Measurements from ENCODE around the gene NLRP8. TPM values are rescaled to one million over a fixed set of nuclear protein-coding genes. Genes with fewer than 3 reads are reported as not detected.

NLRP8 gene
- total RNA-seq, result not detected

DNA sequence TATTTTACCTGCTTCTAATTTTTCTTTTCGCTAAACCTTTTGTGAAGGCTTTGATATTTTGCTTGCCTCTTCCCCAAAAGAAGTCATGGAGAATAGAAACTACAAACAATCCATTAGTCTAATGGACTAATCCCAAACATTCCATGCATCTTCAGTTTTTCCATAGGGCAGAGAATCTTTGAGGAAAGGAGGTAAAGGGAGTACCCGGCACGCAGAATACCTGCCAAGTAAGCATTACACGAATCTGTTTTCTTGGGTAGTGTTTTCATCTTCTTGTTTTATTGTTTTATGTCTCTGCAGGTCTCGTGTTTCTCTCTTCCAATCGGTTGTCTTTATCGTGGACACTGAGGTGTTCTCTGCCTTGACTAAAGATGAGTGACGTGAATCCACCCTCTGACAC lies at the start of gene NLRP8:
TSS of gene NLRP8 (plus strand) at position 301 of the 400 bp plus-strand sequence.
- TF ChIP-seq, protein P1, sequence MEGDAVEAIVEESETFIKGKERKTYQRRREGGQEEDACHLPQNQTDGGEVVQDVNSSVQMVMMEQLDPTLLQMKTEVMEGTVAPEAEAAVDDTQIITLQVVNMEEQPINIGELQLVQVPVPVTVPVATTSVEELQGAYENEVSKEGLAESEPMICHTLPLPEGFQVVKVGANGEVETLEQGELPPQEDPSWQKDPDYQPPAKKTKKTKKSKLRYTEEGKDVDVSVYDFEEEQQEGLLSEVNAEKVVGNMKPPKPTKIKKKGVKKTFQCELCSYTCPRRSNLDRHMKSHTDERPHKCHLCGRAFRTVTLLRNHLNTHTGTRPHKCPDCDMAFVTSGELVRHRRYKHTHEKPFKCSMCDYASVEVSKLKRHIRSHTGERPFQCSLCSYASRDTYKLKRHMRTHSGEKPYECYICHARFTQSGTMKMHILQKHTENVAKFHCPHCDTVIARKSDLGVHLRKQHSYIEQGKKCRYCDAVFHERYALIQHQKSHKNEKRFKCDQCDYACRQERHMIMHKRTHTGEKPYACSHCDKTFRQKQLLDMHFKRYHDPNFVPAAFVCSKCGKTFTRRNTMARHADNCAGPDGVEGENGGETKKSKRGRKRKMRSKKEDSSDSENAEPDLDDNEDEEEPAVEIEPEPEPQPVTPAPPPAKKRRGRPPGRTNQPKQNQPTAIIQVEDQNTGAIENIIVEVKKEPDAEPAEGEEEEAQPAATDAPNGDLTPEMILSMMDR (IDR thresholded peaks at IDR 0.05), result no peak
- TF ChIP-seq POLR2A (IDR thresholded peaks at IDR 0.05), result no peak
- DNase-seq, result no peak
- Histone ChIP-seq H3K9me3 (peaks cover 0 to 2% of the 10 kb centered on the region in 2 donors), H3K4me3 (no peak within 1 kb of the TSS), H3K27me3 (no peaks in the 10 kb centered on the region), H3K36me3 (no peaks in the 10 kb centered on the region), H3K27ac (no peak within 1 kb of the TSS), H3K4me1 (no peaks in the 10 kb centered on the region)
- intact Hi-C loops (cut with DNase I; ENCODE audit: low total_unique reads), result no loop called here

GRCh38 chr19:55898911-55899310 lies 48.7 kb upstream of the NLRP8 start:
- Histone ChIP-seq H3K4me3 (no peak overlapping the region), H3K36me3 (no peaks in the 10 kb centered on the region), H3K4me1 (no peaks in the 10 kb centered on the region), H3K27me3 (no peaks in the 10 kb centered on the region), H3K27ac (no peak overlapping the region), H3K9me3 (no peaks in the 10 kb centered on the region)
- DNase-seq, result no peak
- TF ChIP-seq POLR2A (IDR thresholded peaks at IDR 0.05), result no peak
- TF ChIP-seq, protein P1 (IDR thresholded peaks at IDR 0.05), result no peak
- intact Hi-C loops (cut with DNase I; ENCODE audit: low total_unique reads), result no loop called here

DNA sequence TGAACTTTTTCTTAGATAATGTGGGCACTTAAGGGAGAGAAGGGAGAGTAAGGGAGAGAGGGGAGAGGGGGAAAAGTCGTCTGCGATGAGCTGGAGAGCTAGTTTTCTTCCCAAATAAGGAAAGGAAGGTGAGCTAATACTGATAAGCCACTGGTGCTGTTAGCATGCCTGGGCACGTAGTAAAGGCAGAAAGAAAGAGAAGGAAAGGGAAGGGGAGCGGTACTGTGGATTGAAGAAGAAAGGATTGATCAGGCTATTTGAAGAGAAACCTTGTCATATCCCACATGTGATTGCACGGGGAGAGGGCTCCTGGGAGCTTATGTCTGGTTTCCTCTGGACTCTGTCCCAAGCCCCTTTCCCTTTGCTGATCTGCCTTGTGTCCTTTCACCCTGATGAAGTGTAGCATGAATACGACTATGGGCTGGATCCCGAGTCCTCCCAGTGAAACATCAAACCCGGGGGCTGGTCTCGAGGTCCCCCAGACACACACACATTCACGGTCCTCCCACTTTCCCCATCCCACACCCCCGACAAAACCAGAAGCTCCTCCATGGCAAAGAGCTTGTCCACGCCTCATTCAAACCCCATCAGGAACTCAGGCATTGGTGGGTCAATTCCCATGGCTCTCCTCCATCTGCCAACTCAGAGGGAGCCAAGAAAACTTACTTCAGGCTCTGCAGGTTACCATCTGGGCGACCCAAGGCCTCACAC lies 46.1 kb upstream of the NLRP8 start:
- DNase-seq, result no peak
- Histone ChIP-seq H3K27me3 (no peaks in the 10 kb centered on the region), H3K27ac (no peak overlapping the region), H3K4me3 (no peak overlapping the region), H3K4me1 (no peaks in the 10 kb centered on the region), H3K9me3 (no peaks in the 10 kb centered on the region), H3K36me3 (no peaks in the 10 kb centered on the region)
- TF ChIP-seq POLR2A (IDR thresholded peaks at IDR 0.05), result no peak
- TF ChIP-seq, protein P1 (IDR thresholded peaks at IDR 0.05), result no peak
- intact Hi-C loops (cut with DNase I; ENCODE audit: low total_unique reads), result no loop called here

DNA sequence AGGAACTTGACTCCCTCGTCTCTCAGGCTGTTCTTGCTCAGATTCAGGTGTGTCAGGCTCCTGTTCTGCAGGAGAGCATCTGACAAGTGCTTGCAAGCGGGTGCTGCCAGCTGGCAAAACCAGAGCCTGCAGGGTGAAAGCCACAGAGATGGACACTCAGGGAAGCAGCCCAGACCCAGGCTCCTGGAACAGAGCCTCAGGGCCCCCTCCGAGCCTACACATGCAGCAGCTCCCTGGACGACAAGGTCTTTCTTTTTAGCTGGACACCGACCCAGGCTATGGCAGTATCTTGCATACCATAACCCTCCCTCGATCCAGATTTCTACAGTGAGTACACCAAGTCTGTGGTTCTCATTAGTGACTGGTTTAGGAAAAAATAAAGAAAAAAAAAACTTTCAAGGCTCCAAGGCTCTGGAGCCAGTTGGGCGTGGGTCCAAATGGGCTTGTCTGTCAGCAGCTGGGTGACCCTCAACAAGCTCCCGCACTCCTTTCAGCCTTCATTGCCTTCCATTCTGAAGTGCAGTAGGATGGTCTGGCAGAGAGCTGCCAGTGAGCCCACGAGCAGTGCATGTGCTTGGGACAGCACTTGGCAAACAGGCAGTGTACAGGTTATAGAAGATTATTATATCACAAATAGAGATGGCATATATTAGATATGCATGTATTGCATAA lies 45.4 kb upstream of the NLRP8 start:
- no peaks in the 10 kb centered on the region for H3K4me1 ChIP-seq
- no peaks in the 10 kb centered on the region for H3K36me3 ChIP-seq
- H3K27me3 ChIP-seq, result no peaks in the 10 kb centered on the region
- TF ChIP-seq, protein P1 (IDR thresholded peaks at IDR 0.05), result no peak
- no peak for TF ChIP-seq POLR2A (IDR thresholded peaks at IDR 0.05)
- no peak overlapping the region for H3K27ac ChIP-seq
- DNase-seq, result no peak
- no peak overlapping the region for H3K4me3 ChIP-seq
- intact Hi-C loops (cut with DNase I; ENCODE audit: low total_unique reads), result no loop called here
- no peaks in the 10 kb centered on the region for H3K9me3 ChIP-seq

DNA sequence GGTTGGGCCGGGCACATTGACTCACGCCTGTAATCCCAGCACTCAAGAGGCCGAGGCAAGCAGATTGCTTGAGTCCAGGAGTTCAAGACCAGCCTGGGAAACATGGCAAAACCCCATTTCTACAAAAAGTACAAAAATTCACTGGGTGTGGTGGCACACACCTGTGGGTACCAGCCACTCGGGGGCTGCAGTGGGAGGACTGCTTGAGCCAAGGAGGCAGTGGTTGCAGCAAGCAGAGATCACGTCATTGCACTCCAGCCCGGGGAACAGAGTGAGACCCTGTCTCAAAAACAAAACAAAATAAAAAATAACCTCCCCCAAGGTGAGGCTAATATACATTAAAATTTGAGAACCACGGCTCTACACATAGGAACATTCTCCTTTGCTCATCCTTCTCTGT lies 40.3 kb upstream of the NLRP8 start:
- no peaks in the 10 kb centered on the region for H3K9me3 ChIP-seq
- H3K4me3 ChIP-seq, result no peak overlapping the region
- intact Hi-C loops (cut with DNase I; ENCODE audit: low total_unique reads), result no loop called here
- H3K27me3 ChIP-seq, result no peaks in the 10 kb centered on the region
- no peak for DNase-seq
- no peaks in the 10 kb centered on the region for H3K36me3 ChIP-seq
- no peaks in the 10 kb centered on the region for H3K4me1 ChIP-seq
- TF ChIP-seq, protein P1 (IDR thresholded peaks at IDR 0.05), result no peak
- no peak for TF ChIP-seq POLR2A (IDR thresholded peaks at IDR 0.05)
- no peak overlapping the region for H3K27ac ChIP-seq
